HG02840 (cell line): ENCODE measurements around the gene JUND.
"Not testable (repeated sequence)": the region's sequence is repeated elsewhere in the genome, so short reads cannot be mapped to it uniquely, and the experiment has no call there.

Source experiments
- ATAC-seq: cut with Tn5 transposase; IDR thresholded peaks from one replicate; pipeline ENCODE4 v1.9.1; 2021; ENCODE audit warnings: mild to moderate bottlenecking, moderate library complexity, moderate number of reproducible peaks; ENCODE audit not compliant: unreplicated experiment, low FRiP score

Gene JUND

DNA sequence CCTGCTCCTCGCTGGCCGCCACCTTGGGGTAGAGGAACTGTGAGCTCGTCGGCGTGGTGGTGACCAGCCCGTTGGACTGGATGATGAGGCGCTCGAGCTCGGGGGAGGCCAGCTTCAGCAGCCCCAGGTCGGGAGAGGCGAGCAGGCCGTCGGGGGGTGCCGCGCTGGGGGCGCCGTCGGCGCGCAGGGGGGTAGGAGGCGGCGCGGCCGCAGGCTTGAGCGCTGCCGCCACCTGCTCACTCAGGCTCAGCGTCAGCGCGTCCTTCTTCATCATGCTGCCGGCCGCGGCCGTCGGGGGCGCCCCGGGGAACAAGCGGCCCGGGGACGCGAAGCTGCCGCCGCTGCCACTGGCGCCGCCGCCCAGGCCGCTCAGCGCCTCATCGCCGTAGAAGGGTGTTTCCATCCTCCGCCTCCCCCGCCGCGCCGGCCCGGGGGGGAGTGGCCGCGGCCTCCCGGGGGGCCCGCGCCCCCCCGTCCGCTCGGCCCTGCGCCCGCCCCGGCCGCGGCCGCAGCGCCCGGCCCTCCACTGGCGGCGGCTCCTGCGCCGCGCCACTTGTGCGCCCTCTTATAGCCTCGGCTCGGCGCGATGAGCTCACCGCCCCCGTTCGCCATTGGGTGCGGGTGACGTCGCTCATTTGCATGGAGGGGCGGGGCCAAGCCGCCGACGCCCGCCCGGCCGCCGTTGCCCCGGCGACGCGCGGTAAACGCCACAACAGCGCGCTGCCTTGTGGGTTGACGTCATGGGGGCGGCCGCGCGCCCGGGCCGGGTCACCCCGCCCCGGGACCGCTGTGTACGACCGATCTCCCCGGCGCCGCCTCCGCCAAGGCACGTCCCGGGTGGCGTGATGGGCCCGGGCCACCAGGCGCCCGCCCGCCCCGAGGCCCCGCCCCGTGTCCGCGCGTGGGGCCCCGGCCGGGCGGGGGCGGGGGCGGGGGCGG is at the start of gene JUND:
Gene JUND, minus strand, starts transcription at position 541 of the 939 bp plus-strand sequence. Its CDS starts 138 bp downstream, at position 403.
- peak; percentile 66 for ATAC-seq

DNA sequence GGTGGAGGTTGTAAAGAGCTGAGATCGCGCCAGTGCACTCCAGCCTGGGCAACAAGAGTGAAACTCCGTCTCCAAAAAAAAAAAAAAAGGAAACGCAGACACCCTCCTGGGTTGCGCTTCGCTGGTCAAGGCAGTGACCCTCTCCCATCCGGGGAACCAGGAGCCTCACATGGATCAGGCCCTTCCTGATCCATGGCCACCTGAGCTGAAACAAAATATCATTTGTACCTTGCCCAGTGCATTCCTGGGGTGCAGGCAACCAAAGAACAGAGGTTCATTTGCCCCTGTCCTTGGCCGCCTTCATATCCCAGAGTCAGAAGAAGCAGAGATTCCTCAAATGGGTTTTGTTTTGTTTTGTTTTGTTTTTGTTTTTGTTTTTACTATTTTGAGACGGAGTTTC is 49.4 kb upstream of the JUND start:
- no peak for ATAC-seq

DNA sequence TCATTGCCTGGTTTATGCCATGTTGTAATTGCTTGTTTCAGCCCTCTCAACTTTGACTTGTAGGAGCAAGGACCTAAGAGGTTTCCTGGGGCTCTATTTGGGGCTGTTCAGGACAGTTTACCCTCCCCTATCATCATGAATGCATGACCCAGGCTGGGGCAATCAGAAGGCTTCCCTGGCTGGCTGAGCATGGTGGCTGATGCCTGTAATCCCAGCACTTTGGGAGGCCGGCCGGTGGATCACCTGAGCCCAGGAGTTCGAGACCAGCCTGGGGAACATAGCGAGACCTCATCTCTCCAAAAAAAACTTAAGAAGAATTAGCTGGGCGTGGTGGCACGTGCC is 47.6 kb upstream of the JUND start:
- ATAC-seq, result no peak

DNA sequence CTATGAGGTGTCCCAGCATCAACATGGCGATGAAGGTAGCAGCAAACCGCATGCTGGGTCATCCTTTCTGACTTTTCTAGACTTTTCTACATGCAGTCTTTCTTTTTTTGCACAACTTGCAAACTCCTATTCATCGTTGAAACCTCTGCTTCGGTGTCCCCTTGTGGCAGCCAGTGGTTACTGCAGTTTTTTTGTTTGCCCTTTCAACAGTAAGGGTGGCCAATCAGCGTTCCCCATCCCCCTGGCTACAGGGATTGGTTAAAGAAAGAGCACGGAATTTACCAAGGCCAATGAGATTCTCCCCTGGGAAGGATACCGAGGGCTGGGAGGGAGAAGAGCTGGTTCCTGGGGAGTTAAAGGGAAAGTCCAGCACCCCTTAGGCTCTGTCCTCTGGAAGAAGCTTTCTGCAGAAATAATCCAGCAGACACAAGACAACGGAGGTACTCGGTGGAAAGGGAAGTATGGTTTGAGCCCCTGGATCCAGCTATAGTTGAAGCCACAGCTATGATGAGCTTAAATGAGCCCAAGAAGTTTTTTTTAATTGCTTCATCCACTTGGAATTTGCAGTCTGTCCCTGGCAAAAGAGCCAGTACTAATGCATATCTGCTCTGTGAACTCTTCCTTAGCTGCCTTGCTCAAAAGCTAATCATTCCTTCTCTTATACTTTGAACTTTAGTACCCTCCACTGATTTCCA is 47.1 kb upstream of the JUND start:
- peak; percentile 67 for ATAC-seq

DNA sequence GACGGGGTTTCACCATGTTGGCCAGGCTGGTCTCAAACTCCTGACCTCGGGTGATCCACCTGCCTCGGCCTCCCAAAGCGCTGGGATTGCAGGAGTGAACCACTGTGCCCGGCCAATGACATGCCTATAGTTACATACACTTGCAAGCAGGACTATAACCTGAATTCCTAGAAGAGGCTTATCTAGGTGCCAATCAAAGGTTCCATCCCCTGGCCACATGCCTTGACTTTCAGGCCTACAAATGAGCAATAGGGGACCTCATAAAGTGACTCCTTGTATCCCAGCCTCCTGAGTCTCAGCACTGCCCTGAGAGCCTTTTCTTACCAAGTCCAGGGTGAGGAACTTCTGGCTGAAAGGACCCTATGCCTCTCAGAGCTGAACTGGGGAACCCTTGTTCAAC is 45.4 kb upstream of the JUND start:
- no peak for ATAC-seq

- not testable (repeated sequence) for ATAC-seq
Measured at GRCh38 chr19:18324373-18324731, 42.9 kb upstream of the JUND start.

DNA sequence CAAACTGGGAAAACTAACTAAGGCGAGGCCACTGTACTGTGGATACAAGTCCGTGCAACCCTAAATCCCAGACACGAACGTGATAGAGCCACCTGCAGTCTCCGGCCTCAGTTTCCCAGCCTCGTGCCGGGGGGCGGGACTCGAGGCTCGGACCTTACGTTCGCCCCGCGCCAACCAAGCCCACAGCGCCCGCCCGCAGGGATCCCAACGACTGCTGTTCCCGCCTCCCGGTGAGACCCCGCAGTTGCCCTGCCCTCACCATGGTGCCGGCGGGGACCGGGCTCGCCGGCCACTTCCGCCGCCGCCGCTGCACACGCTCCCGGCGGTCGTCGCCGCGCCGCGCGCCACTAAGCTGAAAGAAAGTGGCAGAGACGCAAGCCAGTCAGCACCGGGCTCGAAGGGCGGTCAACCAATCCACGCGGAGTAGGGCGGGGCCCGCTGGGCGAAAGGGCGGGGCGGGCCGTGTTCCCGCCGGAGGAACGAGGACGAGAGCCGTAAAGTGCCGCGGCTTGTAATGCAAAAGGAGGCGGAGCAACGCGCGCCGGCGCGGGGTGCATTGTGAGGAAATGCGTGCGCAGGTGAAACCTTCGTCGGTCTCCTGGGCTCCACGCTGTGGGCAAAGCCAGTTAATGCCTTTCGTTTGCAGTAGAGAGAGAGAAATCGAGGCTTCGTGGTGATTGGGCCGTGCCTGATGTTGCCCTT is 41.5 kb upstream of the JUND start, which contains the start of gene LSM4:
Gene LSM4, minus strand, starts transcription at position 318 of the 702 bp plus-strand sequence. Its CDS starts 56 bp downstream, at position 262.
- ATAC-seq, result peak; percentile 88

- no peak for ATAC-seq
Measured at GRCh38 chr19:18322318-18322758, 40.9 kb upstream of the JUND start.

DNA sequence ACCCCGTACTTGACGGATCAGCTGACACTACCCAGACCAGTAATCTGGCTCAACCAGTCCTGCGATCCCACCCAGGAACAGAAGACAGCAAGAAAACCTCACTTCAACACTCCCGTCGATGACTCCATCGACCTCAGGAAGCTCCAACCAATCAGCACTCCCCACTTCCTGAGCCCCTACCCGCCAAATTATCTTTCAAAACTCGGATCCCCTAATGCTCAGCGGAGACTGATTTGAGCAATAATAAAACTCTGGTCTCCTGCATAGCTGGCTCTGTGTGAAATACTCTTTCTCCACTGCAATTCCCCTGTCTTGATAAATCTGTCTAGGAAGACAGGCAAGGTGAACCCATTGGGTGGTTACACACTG is 40.3 kb upstream of the JUND start:
- ATAC-seq, result no peak

- ATAC-seq, result no peak
Measured at GRCh38 chr19:18320865-18321733, 39.7 kb upstream of the JUND start.

GRCh38 chr19:18319591-18320135 is 38.2 kb upstream of the JUND start:
- no peak for ATAC-seq

GRCh38 chr19:18317961-18318800 is 36.8 kb upstream of the JUND start:
- no peak for ATAC-seq

DNA sequence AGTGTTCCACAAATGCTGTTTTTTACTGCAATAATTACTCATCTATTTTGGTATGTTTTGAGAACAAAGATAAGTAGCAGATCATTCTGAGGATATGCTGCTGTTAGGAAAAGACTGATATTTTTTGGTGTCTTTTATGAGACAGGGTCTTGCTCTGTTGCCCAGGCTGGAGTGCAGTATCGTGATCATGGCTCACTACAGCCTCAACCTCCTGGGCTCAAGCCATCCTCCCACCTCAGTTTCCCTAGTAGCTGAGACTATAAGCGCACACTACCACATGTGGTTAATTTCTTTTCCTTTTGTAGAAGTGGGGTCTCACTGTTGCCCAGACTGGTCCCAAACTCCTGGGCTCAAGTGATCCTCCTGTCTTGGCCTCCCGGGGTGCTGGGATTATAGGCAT is 32.0 kb upstream of the JUND start:
- ATAC-seq, result no peak

DNA sequence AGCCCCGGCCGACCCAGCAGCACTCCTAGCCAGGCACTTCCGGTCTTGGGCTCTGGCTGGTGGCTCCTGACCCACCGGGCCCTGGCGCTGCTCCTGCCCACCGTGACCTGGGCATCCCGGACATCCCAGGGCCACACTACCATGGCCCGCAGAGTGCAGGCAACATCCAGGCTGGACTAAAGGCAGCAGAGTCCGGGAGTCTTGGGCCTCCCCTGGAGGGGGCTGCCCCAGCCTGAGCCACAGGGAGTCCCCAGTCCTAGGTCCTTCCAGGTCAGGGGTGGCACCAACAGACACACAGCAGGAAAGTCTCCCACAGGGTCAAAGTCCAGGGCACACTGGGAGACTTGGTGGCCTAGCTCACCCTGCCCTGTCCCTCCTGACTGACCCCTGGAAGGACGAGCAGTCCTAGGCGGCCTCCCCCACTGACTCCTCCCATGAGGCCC is 30.7 kb upstream of the JUND start:
- no peak for ATAC-seq

GRCh38 chr19:18311502-18312091 is 30.2 kb upstream of the JUND start:
- no peak for ATAC-seq

GRCh38 chr19:18310966-18311365 is 29.5 kb upstream of the JUND start:
- ATAC-seq, result no peak

DNA sequence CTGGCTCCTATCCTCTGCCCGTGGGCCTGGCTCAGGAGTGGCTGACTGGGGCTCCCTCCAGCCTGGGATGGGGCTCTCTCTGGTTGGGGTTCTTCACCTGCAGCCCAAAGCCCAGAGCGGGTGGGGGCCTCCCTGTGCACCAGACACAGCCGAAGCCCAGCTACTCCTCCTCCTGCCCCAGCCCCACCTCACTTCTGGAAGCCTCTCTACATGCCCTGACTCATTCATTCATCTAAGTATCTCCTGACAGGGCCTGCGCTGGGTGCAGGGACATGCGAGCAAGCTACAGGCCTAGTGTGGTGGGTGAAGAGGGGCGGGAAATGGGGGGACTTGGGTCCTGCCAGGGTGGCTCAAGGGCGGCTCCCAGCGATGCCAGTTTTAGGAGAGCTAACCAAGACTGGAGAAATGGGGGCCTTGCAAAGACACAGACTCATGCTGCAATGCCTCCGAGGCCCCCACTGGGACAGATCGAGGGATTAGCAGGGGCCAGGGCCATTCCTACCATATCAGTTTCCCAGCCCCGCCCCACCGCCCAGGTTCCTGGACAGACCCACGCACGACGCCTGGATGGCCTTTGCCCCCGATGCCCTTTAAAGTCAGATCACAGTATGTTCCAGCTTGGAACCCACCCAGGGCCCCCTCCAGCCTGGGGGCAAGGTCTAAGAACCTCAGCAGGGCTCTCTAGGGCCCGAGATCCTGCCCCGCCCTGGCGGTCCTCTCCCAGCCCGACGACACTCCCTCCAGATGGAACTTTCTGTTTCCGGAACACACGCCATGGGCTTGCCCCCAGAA is 28.9 kb upstream of the JUND start:
- ATAC-seq, result no peak
